Nucleus accumbens (tissue), 56 donors: ENCODE measurements around the gene ZDHHC24.

ENCODE experiments used
- DNase-seq, 56 donors: peaks; one replicate each; lab custom pipeline; 2025; lab: John Stamatoyannopoulos, UW

Gene ZDHHC24

GRCh38 chr11:66477263-66478201 is 68.3 kb downstream of the ZDHHC24 start:
- DNase-seq: no peak

DNA sequence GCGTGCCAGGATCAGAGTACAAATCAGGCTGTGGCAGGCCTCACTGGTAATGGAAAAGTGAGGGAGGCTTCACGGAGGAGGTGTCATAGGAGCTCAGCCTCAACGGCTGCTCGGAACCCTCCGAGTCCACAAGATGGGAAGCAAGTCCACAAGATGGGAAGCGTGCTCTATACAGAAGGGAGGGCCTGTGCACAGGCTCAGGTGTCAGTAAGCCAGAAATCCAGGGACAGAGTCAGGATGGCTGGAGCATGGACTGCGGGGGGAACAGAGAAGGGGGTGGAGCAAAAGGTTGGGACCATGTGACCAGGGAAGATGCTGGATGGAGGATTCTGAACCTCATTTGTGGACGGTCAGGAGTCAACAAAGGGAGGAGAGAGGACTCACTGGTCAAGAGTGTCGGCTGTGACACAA is 69.0 kb downstream of the ZDHHC24 start:
- DNase-seq: no peak

DNA sequence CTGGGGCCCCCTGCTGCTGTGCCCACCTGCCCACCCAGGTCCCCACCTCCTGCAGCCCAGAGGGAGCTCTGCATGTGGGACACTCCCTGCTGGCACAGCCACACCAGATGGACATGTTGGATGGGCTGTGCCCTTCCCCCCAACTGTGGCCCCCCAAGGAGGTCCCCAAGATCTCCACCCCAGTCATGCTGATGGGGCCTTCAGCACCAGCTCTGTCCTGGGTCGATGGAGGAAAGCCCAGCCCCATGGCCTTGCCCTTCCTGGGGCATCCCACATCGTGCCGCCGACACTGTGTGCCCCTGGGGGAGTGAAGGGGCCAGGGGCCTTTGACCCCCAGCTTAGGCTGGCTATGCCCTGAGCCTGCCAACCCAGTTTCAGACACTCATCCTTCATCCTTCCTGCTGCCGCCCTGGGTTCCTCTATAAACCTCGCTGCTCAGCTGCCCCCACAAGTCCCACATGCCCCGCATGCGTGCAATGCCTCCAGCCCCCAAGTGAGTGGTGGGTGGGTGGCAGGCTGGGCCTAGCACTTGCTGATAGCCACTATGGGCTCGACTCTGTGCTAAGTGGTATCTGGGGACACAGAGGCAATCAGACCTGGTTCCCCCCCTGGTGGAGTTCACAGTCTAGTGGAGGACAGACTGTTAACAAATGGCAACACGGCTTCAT is 69.5 kb downstream of the ZDHHC24 start:
- DNase-seq: no peak

GRCh38 chr11:66475349-66476172 is 70.3 kb downstream of the ZDHHC24 start:
- DNase-seq: no peak

- DNase-seq: no peak
Observed at GRCh38 chr11:66473608-66474515, 72.0 kb downstream of the ZDHHC24 start.

DNA sequence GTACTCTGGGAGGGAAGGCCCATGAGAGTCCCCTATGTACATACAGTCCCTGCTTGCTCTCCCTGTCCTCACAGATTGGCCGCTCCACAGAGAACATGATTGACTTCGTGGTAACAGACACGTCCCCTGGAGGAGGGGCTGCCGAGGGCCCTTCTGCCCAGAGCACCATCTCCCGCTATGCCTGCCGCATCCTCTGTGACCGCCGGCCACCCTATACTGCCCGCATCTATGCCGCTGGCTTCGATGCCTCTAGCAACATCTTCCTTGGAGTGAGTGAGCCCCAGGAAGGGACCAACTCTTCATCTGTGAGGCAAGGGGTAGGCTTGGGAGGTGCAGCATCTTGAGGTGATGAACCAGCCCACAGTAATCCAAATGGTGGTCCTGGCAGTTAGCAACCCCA is 72.7 kb downstream of the ZDHHC24 start:
- DNase-seq: no peak

GRCh38 chr11:66472054-66472453 is 73.8 kb downstream of the ZDHHC24 start:
- no peak for DNase-seq

- no peak for DNase-seq
Observed at GRCh38 chr11:66471142-66471541, 74.7 kb downstream of the ZDHHC24 start.
